ENCODE measurements around the gene TCF7L2.

- no peak for TF ChIP-seq CTCF (IDR thresholded peaks at IDR 0.05)
- TF ChIP-seq POLR2A (IDR thresholded peaks at IDR 0.05), result no peak
Measured at GRCh38 chr10:113086282-113086681, 136.2 kb downstream of the TCF7L2 start.

All from adrenal gland (tissue), 5 donors.